ENCODE data around the gene MEIOSIN. TPM values are rescaled to one million over a fixed set of nuclear protein-coding genes. Genes with fewer than 3 reads are reported as not detected.

MEIOSIN gene
- total and polyA plus RNA-seq, 9 of the 15 experiments (the other 6 are each of a cell fraction or from before 2014, with no cell fraction given) = 0.06 to 2.0 (median 0.76) TPM

DNA sequence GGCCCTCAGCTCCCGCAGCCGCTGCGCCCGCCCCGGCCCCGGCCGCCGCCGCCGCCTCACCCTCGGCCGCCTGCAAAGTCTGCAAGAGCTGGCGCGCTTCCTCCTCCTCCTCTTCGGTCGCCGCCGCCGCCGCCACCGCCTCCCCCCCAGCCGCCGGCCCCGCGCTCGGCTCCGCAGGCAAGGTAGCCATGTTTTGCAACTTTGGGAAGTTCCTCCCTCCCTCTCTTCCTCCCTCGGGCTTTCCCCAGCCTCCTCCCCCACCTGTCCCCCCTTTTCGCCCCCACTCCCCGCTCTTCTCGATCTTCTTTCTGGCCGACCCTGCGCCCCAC is 35.4 kb downstream of the MEIOSIN start:
- ATAC-seq = no peak
- Histone ChIP-seq H3K79me2 (ENCODE audit: control insufficient read depth, insufficient read depth, low read length) (peaks cover 17% of the 10 kb centered on the region; the same call in 2 of the 3 replicates), H3K27me3 (ENCODE audit: control insufficient read depth in 2 of 2, insufficient read depth in 2 of 2, low read length in 2 of 2) (no peaks in the 10 kb centered on the region), H4K20me1 (replicated peaks; ENCODE audit: control insufficient read depth, insufficient read depth, low read length) (no peaks in the 10 kb centered on the region), H3K27ac (ENCODE audit: extremely low read depth, low read depth, low read length) (peak overlapping the region; percentile 77), H3K9me1 (ENCODE audit: control insufficient read depth, insufficient read depth, low read length) (no peaks in the 10 kb centered on the region), H2AFZ (ENCODE audit: low read depth, low read length) (peak overlapping the region; percentile 58), H3K36me3 (ENCODE audit: control insufficient read depth, insufficient read depth, low read length) (peaks cover 6% of the 10 kb centered on the region; the same call in 1 of the 3 replicates), H3K4me2 (ENCODE audit: insufficient read depth, low read length) (peak overlapping the region; percentile 88), H3K4me1 (replicated peaks in 1 of 2; ENCODE audit: control insufficient read depth in 2 of 2, insufficient read depth in 2 of 2, low read length in 2 of 2) (peaks cover 10 to 83% of the 10 kb centered on the region in 2 experiments; a peak in 4 of 5 replicates), H3K9ac (ENCODE audit: insufficient read depth in 1 of 2, low read depth in 2 of 2, low read length in 2 of 2) (peak overlapping the region; percentile 69 to 98; a peak in 3 of 4 replicates), H3K9me3 (replicated peaks; ENCODE audit: control insufficient read depth, insufficient read depth, low read depth, low read length) (no peaks in the 10 kb centered on the region), H3K4me3 (peak overlapping the region; percentile 56)
- 0% methylated on average over 2 of the region's 33 CpGs for WGBS (ENCODE audit: insufficient coverage, low coverage, missing lambda C conversion rate)
- BruUV-seq (replicated peaks) = no TSS peak
- FAIRE-seq = no peak
- intact Hi-C loops (cut with micrococcal nuclease) (no loop called here), in situ Hi-C loops (cut with MboI) (no loop called here)
- CTCF ChIA-PET (ENCODE audit: low intra/inter-chr PET ratio) = interaction anchor here (1.4 to 2.9 kb wide), 2 partner anchors 30 to 309 kb away, joined by 5 to 22 read pairs; no protein-coding TSS in a partner anchor
- DNase-seq (ENCODE audit: extremely low read depth in 1 of 4, low spot score in 3 of 4) = peak; percentile 38 to 59 (median 45)
- POLR2A ChIA-PET = interaction anchor here (0.9 to 5.9 kb wide), 5 partner anchors 12 to 86 kb away, joined by 3 to 70 read pairs (median 7); partner anchors contain the start of gene DMPK
- TF ChIP-seq NR2C1 (IDR thresholded peaks at IDR 0.05) (no peak), NR2C1 (tag; IDR thresholded peaks at IDR 0.05) (no peak), ETS2 (tag; IDR thresholded peaks at IDR 0.05; ENCODE audit: borderline replicate concordance, poor library complexity, severe bottlenecking) (no peak), CCNT2 (IDR thresholded peaks at IDR 0.05; ENCODE audit: borderline replicate concordance, extremely low read depth, insufficient read length, low read depth, low read length) (peak; percentile 28), PCBP1 (IDR thresholded peaks at IDR 0.05; ENCODE audit: low read depth, low read length, poor library complexity, severe bottlenecking) (no peak), ETV1 (tag; conservative IDR thresholded peaks at IDR 0.05; ENCODE audit: low read depth) (no peak), RBM25 (IDR thresholded peaks at IDR 0.05; ENCODE audit: low read depth, low read length, severe bottlenecking) (no peak), YY1 (IDR thresholded peaks at IDR 0.05; ENCODE audit: borderline replicate concordance in 1 of 3, control insufficient read depth in 1 of 3, extremely low read depth in 1 of 3, insufficient read depth in 3 of 3, insufficient read length in 1 of 3, insufficient replicate concordance in 2 of 3, low read depth in 1 of 3, low read length in 2 of 3) (peak; percentile 5 to 81 (median 65)), ELF1 (tag; IDR thresholded peaks at IDR 0.05) (peak; percentile 37; the same call in 1 of the 2 replicates), NCOA4 (IDR thresholded peaks at IDR 0.05; ENCODE audit: partially characterized antibody) (no peak), NR2C2 (CRISPR knock-in tag; IDR thresholded peaks at IDR 0.05) (no peak), NR2C2 (tag; IDR thresholded peaks at IDR 0.05) (no peak)
- TF ChIP-seq, protein P1, sequence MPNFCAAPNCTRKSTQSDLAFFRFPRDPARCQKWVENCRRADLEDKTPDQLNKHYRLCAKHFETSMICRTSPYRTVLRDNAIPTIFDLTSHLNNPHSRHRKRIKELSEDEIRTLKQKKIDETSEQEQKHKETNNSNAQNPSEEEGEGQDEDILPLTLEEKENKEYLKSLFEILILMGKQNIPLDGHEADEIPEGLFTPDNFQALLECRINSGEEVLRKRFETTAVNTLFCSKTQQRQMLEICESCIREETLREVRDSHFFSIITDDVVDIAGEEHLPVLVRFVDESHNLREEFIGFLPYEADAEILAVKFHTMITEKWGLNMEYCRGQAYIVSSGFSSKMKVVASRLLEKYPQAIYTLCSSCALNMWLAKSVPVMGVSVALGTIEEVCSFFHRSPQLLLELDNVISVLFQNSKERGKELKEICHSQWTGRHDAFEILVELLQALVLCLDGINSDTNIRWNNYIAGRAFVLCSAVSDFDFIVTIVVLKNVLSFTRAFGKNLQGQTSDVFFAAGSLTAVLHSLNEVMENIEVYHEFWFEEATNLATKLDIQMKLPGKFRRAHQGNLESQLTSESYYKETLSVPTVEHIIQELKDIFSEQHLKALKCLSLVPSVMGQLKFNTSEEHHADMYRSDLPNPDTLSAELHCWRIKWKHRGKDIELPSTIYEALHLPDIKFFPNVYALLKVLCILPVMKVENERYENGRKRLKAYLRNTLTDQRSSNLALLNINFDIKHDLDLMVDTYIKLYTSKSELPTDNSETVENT (CRISPR knock-in tag; IDR thresholded peaks at IDR 0.05) = no peak
- TF ChIP-seq, protein P2, sequence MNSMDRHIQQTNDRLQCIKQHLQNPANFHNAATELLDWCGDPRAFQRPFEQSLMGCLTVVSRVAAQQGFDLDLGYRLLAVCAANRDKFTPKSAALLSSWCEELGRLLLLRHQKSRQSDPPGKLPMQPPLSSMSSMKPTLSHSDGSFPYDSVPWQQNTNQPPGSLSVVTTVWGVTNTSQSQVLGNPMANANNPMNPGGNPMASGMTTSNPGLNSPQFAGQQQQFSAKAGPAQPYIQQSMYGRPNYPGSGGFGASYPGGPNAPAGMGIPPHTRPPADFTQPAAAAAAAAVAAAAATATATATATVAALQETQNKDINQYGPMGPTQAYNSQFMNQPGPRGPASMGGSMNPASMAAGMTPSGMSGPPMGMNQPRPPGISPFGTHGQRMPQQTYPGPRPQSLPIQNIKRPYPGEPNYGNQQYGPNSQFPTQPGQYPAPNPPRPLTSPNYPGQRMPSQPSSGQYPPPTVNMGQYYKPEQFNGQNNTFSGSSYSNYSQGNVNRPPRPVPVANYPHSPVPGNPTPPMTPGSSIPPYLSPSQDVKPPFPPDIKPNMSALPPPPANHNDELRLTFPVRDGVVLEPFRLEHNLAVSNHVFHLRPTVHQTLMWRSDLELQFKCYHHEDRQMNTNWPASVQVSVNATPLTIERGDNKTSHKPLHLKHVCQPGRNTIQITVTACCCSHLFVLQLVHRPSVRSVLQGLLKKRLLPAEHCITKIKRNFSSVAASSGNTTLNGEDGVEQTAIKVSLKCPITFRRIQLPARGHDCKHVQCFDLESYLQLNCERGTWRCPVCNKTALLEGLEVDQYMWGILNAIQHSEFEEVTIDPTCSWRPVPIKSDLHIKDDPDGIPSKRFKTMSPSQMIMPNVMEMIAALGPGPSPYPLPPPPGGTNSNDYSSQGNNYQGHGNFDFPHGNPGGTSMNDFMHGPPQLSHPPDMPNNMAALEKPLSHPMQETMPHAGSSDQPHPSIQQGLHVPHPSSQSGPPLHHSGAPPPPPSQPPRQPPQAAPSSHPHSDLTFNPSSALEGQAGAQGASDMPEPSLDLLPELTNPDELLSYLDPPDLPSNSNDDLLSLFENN (IDR thresholded peaks at IDR 0.05; ENCODE audit: low read depth in 2 of 2, low read length in 2 of 2) = no peak
